Epidermal melanocyte (primary cell): ENCODE data around the gene MSI2.

Experiments
- DNase-seq: peaks from one replicate; pipeline ENCODE4 v3.0.0; 2011; ENCODE audit warnings: low spot score; ENCODE audit not compliant: insufficient read length

The MSI2 gene

DNA sequence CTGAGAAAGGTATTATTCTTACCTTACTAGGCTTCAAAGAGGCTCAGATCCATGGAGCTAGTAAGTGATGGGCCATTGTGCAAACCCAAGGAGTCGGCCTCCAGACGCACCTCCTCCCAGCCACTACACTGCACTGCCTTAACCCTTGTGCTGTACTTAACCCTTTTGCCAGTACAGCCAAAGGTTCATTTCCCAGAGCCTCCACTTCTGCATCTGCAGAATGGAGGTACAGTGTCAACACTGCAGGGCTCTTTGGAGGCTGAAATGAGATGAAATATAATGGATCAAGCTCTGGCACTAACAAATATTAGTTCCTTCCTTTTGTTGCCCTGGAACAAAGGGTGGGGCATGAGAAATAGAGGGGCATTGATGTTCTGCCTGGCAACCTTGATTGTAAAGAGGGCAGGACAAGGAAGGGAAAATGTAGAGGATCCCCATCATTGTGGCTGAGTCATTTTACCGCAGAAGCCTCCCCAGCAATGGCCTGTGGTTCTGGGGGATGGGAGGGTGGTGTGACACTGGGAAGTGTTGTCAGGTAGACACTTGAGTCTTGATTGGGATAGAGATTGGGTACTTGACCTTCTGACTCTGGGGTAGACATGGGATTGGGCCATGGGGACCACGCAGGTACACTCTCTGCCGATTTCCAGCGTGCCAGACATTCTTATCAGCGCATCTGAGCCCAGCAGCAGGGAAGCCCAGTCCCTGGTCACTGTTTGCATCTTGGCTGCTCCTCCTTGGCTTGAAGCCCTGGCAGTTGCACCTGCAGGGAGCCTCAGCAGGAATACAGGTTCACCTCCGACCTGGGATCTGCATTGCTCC lies 84.0 kb downstream of the MSI2 start:
- DNase-seq = no peak

DNA sequence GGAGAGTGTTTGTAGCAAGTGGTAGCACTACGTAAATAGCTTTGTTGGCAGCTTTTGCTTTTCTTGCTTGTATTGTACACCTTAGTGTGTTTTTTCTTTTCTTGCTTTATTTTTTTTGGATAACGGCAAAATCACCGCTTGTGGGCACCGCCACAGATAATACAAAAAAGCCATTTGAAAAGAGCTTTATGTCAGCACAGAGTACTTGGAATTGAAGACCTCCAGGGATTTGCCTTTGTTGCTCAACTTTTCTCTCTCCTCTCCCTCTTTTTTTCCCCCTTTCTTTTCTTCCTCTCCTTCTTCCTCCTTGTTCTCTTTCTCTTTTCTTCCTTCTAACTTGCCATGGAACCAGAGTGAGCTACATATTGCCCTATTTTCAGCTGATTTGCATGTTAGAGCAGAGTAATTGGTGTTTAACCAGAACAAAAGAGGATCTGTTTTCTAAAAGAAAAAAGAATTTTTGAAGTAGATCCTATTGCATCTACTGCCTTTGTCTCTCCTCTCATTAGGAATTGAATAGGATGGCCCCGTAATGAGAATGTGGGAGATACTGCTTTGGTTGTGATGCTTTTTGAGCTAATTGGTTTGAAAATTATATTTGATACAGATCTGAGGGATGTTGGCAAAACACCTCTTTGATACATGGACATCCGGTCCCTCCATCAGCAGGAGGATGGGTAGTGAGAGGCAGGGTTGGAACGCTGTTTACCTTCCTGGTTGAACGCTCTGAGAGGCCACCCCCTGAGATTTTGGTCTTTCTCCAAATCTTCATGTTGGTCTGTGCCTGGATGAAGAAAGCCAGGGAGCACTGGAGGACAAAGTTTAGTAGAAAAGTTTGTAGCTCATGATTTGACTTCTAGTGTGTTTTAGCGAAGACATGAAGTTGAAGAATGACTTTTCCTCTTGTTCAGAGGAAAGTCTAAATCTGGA lies 85.6 kb downstream of the MSI2 start:
- no peak for DNase-seq

DNA sequence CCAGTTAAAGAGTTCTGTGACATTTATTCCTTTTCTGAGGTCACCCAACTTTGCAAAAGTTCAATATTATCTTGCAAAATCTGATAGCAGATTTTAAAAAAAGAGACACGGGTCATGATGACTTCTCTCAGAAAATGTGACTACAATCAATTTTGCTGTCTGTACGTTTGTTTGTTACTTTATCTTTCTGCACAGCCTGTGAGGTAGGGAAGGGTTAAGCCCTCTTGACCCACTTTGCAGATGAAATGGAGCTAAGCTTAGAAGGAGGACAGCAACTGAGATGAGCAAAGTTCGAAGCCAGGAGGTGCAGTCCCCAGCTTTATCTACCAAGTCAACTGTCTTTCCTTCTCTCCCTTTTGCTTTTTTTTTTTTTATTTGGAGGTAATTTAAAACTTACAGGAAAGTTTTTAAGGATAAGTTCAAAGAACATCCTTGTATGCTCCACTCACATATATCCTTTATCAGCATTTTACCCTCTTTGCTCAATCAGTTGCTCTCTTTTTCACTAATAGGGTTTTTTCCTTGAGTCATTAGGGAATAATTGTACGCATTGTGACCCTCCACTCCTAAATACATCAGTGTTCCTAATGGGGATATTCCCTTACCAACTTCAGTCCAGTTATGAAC lies 86.8 kb downstream of the MSI2 start:
- DNase-seq = no peak

DNA sequence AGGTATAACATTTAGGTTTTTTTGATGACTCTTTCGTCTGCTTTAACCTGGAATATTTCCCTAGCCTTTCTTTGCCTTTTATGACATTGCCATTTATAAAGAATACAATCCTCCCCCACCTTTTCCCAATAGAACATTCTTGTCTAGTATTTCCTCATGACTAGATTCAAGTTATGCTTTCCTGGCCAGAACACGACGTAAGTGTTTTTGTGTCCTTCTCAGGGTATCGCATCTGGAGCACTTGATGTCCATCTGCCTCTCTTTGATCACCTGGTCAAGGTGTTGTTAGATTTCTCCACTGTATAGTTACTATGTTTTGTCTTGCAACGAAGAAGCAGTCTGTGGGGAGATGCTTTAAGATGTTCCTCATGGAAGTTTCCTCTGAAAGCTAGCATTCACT lies 87.4 kb downstream of the MSI2 start:
- no peak for DNase-seq

DNA sequence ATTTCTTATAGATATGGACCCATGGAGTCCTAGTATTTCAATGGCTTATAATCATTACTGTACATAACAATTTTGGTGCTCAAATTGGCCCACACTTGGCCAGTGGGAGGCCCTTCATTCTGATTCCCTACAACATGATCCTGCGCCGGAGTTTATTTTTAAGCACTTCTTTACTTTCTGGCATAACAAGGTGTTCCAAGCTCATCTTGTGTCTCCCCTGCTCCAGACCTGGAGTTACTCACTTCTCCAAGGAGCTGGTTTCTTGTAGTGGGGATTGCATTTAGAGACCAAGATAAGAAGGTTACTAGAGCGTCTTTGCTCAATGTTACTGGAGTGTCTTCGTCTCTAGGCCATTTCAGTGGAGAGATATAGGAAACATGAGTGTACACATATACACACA lies 87.9 kb downstream of the MSI2 start:
- no peak for DNase-seq

DNA sequence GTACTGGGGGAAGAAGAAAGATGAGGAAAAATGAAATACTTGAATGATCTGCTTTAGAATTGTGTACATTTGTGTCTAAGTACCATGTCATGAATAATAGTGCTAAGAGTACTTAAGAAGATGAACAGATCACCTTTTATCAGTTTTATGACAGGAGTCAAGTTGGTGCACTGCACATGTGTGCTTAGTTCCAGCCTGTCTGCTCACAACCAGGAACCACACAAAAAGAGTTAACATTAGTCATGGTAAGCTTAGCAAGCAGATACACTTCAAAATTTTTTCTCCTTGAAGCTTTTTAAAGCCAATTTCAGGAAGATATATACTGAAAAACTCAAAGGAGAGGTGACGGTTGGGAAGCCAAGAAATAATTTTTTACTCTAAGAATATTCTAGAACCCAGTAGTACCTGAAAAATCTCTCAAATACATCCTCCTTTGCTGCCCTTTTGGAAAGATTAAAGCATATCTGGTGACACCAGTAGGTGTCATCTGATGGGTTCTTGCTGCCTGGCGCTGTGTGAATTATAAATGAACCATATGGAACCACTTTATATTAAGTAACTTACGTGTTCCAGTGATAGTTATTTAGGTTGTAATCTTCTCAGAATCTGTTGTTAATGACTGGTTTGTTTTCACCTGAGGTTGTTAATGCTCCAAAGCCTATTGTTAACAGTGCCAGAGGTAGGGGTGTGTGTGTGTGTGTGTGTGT lies 93.4 kb downstream of the MSI2 start:
- DNase-seq = no peak

DNA sequence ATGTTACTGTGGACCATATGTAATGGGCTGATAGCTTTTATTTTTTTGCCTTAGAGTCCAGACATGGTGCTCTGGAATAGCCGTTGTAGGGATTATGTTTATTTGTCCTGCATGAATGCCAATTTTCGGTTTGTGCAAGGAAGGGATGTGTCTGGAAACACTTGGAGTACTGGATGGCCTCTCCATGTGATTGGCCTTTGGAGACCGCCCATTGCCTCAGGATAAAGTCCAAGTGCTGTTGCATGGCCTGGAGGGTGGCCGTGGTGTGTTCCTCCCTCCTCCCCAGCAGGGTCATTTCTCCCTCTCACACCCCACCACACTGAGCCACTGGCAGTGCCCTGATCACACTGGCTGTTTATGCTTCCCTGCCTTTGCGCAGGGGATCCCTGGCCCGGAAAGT lies 93.9 kb downstream of the MSI2 start:
- no peak for DNase-seq

DNA sequence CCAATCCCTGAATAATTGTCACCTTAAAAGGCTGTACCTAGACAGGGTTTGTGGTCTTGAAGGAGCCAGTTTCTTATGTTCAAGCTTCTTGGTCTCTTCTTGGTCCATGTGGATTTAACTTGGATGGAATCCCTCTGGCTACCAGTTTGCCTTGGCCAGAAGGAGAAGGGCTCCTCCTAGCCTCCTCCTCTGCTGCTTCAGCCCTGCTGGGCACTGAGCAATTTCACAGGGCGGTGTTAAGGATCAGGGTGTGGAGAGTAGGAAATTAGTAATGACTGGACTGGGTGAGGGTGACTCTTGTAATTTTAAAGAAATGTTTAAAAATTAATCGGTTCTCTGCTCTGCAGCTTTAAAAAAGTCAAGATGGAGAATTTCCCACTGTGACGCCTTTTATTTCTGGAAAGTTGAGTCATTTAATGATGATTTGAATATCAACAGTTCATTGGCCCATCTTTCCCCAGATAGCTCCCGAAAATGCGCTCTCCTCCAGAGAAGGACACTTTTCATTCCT lies 96.4 kb downstream of the MSI2 start:
- no peak for DNase-seq

DNA sequence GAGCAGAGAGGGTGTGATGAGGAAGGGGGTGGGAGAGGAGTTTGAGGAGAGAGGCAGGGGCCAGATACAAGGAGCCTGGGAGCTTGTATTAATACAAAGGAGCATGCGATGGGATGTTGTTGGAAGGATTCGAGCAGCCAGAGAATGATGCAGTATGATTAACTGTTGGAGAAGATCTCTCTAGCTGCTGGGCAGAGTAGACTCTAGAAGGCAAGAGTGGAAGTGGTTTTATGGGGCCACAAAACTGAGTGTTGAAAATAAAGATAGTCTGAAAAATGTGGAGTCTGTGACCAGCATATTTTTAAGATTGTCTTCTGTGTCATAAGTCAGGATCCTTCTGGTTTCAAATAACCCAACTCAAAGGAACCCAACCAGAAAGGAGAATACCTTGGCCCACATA lies 98.3 kb downstream of the MSI2 start:
- DNase-seq = no peak

DNA sequence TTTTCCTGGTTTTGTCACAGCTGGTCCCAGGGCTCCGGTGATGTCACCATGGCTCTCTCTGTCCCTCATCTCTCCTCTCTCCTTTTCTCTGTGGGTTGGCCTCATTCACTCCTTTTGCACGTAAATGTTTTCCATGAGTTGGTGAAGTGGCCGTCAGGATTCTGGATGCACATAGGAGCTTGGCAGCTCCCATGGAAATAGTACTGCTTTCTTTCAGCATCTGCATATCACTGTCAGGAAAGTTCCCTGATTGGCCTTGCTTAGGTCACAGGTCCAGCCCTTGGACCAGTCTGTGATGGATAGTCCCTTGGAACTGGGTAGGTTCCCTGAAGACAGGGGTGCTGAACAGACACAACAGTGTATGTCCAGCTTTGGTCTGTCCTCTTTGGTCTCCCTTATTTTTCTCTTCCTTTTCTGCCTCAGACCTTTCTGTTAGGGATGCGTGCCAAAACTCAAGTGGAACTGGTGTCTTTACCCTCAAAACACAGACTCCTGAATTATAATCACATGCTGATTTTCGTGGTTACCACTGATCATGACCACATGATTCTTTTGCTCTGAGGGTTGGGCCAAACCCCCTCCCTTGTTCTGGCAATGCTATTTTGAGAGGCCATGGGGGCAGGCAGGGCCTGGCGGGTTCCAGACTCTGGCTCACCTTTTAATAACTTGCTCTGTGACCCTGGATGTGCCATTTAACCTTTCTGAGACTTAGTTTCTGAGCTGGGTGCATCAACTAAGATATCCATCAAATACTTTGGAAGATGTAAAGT lies 99.0 kb downstream of the MSI2 start:
- DNase-seq = peak; percentile 67

DNA sequence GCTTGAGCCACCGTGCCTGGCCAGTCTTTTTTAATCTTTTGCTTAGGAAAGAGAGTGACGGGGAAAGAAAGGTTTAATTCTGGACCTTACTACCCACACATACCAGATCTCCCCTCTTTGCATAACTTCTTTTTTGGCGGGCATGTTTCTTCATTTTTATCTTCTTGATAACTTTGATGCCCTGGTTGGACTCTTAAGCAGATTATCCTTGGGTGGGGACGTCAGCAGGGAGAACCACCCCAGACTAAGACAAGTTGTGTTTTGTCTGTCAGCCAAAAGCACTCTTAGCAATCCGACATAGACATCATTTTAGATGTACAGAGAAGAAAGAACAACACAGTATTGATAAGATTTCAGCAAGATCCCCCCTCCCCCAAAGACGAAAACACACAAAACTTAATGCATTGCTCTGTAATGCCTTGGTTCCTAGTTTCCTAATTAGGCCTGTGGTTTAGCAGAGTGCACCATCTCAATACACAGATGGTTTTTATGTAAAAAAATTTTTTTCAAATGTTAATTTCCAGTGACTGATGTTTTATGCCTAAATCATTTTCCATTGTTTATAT lies 99.9 kb downstream of the MSI2 start:
- DNase-seq = peak; percentile 59

DNA sequence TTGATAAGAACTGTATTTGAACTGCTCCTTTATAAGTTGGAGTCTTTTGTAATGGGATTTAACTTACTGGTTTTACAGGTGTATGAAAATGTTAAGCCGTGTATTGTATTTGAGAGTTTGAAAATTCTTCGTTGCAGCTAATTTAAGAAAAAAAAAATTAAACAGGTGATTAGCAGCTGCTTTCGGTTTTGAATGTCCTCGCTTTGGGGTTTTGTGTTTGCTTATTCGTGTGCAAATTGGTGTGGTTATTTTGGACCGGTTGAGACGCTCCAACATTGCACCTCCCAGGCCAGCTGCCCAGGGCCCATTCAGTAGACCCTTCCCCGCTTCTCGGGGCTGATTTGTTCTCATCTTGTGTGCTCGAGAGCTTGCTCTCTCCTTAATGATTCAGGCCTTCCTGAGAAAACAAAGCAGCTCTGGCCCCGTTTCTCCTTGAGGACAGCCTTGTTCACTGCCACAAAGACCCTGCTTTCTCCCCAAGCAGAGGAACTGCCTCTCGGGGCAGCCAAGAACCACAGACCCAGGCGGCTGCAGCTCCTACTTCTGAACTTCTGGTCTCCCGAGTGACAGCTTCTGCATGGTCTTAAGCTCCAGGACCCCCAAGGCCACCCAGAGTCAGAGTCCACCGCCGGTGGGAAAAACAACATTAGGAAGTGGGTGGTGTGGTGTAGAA lies 100.5 kb downstream of the MSI2 start:
- no peak for DNase-seq

DNA sequence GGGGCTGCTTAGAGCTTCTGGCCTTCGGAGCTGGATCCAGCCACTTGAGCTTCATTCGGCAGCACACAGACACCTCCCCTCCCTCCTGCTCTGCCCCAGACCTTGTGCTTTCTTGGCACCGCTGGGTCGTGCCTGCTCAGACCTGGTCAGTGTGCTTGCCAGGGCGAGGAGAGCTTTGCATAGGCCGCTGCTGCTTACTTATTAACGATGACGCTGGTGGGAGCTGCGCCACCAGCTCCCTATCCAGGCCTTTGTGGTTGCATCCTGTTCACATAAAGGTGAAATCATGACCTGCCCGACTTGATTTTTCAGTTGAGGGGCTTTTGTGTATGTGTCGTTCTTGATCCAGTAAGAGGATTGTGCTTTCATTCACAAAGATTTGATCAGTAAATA lies 101.1 kb downstream of the MSI2 start:
- DNase-seq = no peak

DNA sequence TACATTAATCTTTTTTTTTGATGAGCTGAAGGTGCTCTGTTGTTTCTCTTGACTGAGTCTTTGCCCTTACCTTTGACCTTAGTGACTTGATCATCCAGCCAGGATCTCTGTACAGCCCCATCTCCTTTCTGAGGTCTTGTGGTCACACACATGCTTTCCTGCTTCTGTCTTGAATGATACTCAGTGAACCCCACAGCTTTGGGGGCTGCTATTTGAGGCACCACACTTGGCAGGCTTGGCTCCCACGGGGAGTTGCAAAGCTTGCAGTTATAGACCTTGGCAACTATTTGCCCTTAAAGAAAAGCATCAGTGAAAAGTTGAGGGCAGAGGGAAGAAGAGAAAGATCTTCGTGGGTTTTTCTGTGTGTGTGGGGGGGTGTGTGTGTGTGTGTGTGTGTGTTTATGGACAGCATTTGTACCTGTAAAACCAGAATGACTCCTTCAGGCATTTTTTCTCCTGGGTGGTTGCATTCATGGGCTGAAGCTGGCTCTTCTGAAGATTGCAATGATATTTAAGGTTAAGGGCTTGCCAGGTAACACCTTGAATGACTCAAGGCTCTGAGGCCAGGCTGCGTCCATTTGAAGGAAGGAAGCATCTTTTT lies 101.6 kb downstream of the MSI2 start:
- DNase-seq = no peak

DNA sequence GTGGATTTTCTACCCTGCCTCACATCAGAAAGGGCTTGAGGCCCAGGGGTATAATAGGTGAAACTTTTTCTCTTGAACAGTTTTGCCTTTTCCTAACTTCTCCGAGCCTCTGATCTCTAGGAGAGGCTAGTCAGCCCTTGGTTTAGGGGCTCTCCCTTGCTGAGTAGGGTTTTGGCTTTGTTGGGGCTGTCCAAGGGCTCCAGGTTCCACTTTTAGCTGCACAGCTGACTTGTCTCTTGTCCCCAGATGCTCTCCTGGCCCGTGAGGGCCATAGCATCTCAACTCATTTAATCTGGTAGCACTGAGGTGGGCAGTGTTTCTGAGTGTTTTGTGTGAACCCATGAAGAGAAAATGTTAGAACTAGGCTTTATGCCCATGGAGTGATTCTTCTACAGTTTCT lies 103.9 kb downstream of the MSI2 start:
- no peak for DNase-seq

DNA sequence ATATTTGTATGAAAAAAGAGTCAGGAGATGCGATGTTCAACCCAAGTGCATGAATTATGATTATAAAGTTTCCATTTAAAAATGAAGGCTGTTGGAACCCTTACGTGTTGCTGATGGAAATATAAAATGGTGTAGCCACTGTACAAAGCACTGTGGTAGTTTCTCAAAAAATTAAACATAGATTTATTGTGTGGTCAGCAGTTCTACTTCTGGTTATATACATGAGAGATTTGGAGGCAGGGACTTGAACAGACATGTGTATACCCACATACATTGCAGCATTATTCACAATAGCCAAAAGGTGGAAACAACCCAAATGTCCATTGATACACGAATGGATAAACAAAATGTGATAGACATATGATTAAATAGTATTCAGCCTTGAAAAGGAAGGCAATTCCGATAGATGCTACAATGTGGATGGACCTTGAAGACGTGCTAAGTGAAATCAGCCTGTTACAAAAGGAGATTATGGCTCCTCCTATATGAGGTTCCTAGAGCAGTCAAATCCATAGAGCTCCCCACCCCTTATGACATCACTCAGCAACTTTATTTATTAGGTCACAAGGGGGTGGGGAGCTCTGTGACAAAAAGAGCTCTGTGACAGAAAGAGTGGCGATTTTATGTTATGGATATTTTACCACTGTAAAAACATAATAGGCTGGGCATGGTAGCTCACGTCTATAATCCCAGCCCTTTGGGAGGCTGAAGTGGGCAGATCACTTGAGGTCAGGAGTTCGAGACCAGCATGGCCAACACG lies 106.7 kb downstream of the MSI2 start:
- DNase-seq = no peak

DNA sequence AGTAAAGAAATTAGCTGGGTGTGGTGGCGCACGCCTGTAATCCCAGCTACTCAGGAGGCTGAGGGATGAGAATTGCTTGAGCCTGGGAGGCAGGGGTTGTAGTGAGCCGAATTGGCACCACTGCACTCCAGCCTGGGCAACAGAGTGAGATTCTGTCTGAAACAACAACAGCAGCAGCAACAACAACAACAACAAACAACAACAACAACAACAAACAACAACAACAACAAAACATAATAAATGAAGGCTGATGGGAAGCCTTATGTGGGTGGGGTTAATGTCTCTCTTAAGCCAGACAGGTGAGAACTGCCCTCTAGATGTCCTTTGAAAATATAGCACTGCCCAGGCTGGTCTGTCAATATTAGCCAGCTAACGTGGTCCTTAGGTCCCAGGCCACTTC lies 107.3 kb downstream of the MSI2 start:
- DNase-seq = no peak

DNA sequence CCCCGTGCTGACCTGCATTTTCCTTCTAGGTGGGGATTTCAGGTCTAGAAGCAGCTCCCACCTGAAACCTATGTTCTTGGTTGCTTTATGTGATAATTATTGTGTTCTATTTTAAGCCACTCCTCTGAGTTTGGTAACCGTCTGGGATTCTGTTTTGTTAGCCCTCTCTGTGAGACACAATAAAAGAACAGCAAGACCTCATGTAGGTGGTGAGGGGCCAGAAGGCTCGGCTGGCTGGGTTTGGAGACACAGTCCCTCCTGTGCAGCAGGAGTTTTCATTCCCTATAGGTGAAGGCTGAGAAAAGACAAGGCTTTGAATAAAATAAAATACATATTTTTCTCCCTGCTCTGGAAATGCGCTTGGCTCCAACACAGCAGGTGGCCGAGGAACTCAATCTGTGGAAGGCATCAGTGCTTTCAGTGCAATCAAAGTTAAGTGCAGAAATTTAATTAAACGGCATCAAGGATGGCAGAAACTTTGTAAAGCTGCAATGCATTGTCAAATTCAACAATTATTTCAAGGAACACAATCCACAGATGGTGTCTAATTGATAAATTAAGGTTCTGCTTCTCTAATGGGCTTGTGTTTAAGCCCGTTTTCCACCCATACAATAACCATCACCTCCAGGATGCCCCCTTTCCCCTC lies 107.8 kb downstream of the MSI2 start:
- DNase-seq = no peak
